AG09319 (cell line): ENCODE measurements around the gene ZNF117.
"Not testable (repeated sequence)": the region's sequence is repeated elsewhere in the genome, so short reads cannot be mapped to it uniquely, and the experiment has no call there.

ENCODE experiments used
- DNase-seq: peaks from one replicate; pipeline ENCODE4 v3.0.0-alpha.2; 2010; ENCODE audit warnings: low read depth; ENCODE audit errors: extremely low read depth
- CTCF ChIP-seq: IDR thresholded peaks from 2 replicates; pipeline ENCODE4 v1.5.1; 2011; ENCODE audit warnings: low read depth, mild to moderate bottlenecking, inconsistent platforms, low read length, moderate library complexity

ZNF117 gene

DNA sequence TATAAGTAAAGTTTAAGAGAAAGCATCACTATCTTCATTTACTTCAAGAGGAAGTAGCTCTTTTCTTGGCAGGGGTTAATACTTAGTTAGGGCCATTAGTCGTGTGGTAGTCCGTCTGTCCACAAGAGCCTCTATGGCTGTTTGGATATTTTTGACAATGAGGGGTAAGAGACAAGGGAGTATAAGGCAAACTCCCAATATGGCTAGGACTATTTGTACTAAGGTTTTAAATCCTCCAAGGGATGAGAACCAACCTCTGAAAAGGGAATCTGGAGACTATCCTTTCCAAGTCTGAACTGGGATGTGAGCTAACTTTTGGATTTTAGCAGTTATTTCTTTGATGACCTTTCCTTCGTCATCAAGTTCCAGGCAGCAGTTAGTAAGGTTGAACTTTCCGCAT lies at the start of gene ZNF117:
Gene ZNF117, minus strand, starts transcription at position 101 of the 400 bp plus-strand sequence.
- TF ChIP-seq CTCF: no peak

GRCh38 chr7:65038767-65039166 lies 47.9 kb upstream of the ZNF117 start:
- DNase-seq: not testable (repeated sequence)

More for the DNA sequence above, at the start of gene ZNF117:
- DNase-seq: no peak

DNA sequence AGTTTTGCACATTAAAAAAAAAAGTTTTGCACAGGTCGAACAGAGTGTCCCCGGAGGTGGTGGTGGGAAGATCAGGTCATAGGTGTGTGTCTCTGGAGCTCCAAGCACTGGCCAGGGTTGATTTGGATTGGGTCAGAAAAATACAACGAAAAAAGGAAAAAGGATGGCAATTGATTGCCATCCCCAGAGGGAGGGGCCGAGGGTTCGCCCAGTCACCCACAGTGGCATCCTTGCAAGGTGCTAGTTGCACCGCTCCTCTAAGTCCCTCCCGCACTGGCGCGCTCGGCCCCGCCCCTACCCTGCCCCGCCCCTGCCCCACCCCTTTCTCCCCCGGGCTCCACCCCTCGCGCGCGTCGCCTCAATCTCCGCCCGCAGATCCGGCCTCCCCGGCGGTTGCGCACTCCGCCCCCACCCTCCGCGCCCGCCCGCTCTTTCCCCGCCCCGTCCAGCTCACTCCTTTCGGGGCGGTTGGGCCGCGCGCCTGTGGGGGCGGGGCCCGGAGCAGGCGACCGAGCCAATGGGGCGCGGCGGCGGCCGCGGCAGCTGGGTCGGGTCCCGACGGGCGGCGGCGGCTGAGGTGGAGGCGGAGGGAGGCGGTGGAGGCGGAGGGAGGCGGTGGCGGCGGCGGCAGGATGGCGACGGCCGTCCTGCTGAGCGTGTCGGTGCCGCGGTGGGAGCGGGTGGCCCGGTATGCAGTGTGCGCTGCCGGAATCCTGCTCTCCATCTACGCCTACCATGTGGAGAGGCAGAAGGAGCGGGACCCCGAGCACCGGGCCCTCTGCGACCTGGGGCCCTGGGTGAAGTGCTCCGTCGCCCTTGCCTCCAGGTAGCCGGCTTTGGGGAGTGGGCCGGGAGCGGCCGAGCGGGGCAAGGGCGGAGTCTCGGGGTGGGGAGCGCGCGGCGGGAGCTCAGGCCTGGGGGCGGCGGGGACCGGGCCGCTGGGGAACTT lies 47.2 kb upstream of the ZNF117 start:
- TF ChIP-seq CTCF: no peak
- peak; percentile 75 for DNase-seq

DNA sequence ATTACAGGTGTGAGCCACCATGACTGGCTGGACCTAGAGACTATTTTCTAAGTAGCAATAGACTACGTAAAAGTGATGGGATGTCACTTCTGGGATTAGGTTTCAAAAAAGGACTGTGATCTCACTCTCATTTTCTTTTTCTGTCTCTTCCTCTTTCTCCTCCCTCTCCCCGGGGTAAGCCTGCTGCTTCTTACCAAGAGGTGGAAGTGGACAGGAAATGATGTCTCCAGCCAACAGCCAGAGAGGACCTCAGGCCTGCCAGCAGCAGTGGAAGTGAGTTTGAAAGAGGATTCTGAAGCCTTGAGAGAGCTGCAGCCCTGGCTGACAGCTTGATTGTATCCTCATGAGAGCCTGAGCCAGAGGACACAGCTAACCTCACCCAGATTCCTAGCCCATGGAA lies 45.7 kb upstream of the ZNF117 start:
- DNase-seq: not testable (repeated sequence)

DNA sequence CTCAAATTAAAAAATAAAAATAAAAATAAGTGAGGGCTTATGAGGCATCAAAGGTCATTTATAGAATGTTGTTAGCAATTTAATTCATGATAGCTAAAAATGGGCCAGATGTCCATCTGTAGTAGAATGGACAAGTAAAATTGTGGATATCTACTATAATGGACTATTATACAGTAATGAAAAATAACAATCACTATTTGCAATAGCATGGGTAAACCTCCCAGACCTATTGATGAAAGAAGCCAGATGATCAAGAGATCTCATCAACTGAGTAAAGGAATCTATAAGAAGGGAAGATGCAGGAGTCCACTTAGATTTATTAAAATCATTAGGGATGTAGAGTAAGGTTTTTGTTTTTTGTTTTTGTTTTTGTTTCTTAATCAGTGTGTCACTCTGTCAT lies 44.6 kb upstream of the ZNF117 start:
- DNase-seq: not testable (repeated sequence)

DNA sequence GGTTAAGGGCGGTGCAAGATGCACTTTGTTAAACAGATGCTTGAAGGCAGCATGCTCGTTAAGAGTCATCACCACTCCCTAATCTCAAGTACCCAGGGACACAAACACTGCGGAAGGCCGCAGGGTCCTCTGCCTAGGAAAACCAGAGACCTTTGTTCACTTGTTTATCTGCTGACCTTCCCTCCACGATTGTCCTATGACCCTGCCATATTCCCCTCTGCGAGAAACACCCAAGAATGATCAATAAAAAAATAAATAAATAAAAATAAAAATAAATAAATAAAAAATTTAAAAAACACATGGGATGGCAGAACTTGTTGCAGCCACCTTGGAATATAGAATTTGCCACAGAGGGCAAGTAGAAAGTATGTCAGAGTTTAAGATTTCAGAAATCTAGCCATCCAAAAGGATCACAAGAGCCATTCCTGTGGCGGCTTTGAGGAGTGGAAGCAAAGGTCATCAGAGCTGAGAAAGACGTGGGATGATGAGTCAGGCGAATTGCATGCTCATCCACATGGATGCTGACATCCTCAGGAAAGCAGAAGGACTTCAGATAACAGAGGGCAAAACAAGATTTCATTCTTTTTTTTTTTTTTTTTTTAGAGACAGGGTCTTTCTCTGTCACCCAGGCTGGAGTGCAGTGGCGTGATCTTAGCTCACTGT lies 43.4 kb upstream of the ZNF117 start:
- DNase-seq: not testable (repeated sequence)

- not testable (repeated sequence) for DNase-seq
Observed at GRCh38 chr7:65033391-65033790, 42.6 kb upstream of the ZNF117 start.

GRCh38 chr7:65025023-65025422 lies 34.2 kb upstream of the ZNF117 start:
- not testable (repeated sequence) for DNase-seq

DNA sequence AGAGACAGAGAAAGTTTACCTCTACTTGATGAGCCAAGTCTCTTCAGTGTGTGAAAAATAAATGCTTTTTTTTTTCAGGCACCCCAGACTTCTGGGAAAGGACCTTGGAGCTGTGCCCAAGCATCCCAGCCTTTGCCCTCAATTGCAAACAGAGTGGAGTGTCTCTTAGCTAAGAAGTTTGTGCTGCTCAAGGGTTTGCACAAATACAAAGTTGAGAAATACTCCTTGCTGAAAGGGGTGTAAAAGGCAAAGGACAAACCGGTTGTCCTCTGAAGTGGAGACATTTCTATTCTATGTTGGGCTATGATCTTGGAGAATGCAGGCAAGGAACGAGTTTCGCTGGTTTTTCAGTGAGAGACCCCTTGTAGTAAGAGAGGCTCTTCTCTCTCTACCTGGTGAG lies 30.1 kb upstream of the ZNF117 start:
- DNase-seq: not testable (repeated sequence)

GRCh38 chr7:65009881-65010280 lies 19.0 kb upstream of the ZNF117 start:
- not testable (repeated sequence) for DNase-seq

DNA sequence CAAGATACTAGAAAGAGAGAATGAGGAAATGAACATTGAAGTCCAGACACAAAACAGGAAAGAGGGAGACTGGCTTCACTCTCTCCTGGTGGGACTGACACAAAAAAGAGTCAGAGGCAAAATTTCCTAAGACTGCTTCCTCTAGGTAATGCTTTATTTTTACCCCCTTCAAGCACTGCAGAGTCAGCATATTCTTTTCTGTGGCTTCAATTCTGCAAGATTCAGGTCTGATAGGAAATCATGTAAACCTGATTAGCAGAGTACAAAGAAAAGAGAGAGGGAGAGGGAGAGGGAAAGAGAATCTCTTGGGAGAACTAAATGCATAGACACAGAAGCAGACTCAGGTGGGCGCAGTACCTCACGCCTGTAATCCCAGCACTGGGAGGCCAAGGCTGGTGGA lies 18.6 kb upstream of the ZNF117 start:
- DNase-seq: not testable (repeated sequence)

GRCh38 chr7:65007036-65007435 lies 16.2 kb upstream of the ZNF117 start:
- not testable (repeated sequence) for DNase-seq
